Thyroid gland (tissue), 4 donors: ENCODE data around the gene ERG. TPM values are rescaled to one million over a fixed set of nuclear protein-coding genes. Genes with fewer than 3 reads are reported as not detected.

ENCODE experiments used
- DNase-seq, 2 donors: peaks; one replicate each; pipeline ENCODE4 v3.0.0-alpha.2; 2019
- H3K27ac ChIP-seq, 3 donors: fragments of 200-600 bp; sonication (generic); 1 replicate in 2 of 3; 2 replicates in 1 of 3; pipeline ENCODE4 v1.5.1; 2016 to 2019; ENCODE audit warnings: mild to moderate bottlenecking in 1 of 3, moderate library complexity in 1 of 3
- H3K27me3 ChIP-seq: fragments of 200-600 bp; sonication (generic); one replicate; pipeline ENCODE4 v1.5.1; 2019
- H3K36me3 ChIP-seq, 2 donors: fragments of 200-600 bp; sonication (generic); one replicate each; pipeline ENCODE4 v1.5.1; 2016 to 2019
- H3K4me1 ChIP-seq, 2 donors: fragments of 200-600 bp; sonication (generic); one replicate each; pipeline ENCODE4 v1.5.1; 2017 to 2019
- H3K4me3 ChIP-seq, 3 donors: fragments of 200-600 bp; sonication (generic); replicated peaks in 1 of 3; 1 replicate in 2 of 3; 2 replicates in 1 of 3; pipeline ENCODE4 v1.5.1; 2016; ENCODE audit warnings: mild to moderate bottlenecking in 1 of 3
- H3K9me3 ChIP-seq: fragments of 200-600 bp; sonication (generic); one replicate; pipeline ENCODE4 v1.5.1; 2017
- POLR2A ChIP-seq, 2 donors: fragments of 450-650 bp; IDR thresholded peaks; one replicate each; pipeline ENCODE4 v1.6.1; 2017; ENCODE audit warnings: antibody characterized with exemption in 2 of 2, mild to moderate bottlenecking in 2 of 2, moderate library complexity in 1 of 2
- WGBS, 2 donors: methylation state at CpG; one replicate each; pipeline ENCODE4 v1.1.5; 2017; 5-methylcytosine and 5-hydroxymethylcytosine counted together
- intact Hi-C: fragments of 100-400 bp; cut with DNase I; formaldehyde crosslinking; loops from one replicate; pipeline ENCODE4 v1.15.1; 2023
- total RNA-seq, 4 donors: library from RNA; depleted of rRNA; stranded (reverse); fragments of >200 nt; gene quantifications; one replicate each; pipeline ENCODE4 v1.2.3, GENCODE V29; 2016
- TF ChIP-seq, protein P1 (sequence below), 6 experiments: fragments of 200-600 bp in 3 of 6; fragments of 450-650 bp in 3 of 6; sonication (generic) in 3 of 6; IDR thresholded peaks; one replicate each; pipeline ENCODE4 v1.5.1; 2016 to 2019; ENCODE audit warnings: antibody characterized with exemption in 6 of 6, mild to moderate bottlenecking in 2 of 6, inconsistent platforms in 1 of 6, moderate library complexity in 1 of 6

ERG gene
- total RNA-seq, 4 donors from 2014 or later = 9.9 to 25.1 (median 18.2) TPM

DNA sequence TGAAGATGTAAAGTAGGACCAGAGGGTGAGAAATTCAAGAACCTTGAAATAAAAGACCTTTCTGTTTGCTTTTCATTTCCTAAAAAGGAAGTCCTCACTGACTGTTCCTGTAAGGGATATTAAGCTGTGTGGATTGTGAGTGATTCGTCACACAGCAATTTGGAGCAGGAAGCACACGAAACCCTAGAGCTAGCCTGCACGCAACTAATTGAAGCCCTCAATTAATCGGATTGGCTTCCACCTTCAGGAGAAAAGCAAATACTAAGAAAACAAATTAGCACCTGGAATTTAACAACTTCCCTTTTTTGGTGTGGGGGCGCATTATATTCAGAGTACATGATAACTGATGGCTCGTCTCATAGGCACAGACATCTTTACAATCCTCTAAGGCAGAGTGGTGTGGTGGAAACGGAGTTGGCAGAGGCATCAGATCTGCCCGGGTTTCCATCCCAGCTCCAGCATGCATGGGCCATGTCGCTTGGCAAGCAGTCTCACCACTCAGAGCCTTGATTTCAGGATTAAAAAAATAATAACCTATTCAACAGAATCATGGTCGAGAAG, 146.2 kb downstream of the ERG start:
- Histone ChIP-seq H3K27ac (peak overlapping the region; percentile 46 to 94 (median 93)), H3K4me3 (no peak overlapping the region)
- WGBS, 2 donors = 57 to 62% methylated on average over 10 of the region's 10 CpGs

DNA sequence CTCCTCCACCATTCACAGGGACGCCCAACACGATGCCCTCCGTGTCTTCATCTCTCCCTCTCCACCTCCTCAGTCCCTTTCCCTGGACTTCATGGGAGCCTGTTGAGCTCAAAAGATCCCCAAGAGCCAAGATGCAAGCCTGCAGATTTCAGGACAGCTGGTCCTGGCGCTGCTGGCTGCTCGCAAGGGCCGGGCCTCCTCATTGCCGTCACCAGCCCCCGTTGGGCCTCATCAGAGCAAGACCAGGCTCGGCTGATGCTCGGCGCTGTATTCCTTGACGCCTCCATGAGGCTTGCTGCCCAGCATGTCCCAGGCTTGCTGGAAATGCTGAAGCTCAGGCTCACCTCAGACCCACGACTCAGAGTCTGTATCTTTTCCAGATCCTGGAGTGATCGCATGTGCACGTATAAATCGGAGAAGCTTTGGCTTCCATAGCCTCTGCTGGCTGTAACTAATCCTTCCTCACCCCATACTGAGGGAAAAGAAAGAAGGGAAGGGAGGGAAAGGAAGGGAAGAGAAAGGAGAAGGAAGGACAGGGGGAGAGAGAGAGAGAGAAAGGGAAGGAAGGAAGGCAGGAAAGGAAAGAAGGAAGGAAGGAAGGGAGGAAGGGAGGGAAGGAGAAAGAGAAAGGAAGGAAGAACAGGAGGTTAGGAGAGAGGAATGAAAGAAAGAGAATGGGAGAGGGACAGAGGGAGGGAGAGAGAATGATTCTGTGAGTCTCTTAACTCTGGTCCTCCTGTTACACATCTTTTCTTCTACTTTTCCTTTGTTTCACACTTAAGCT, 146.9 kb downstream of the ERG start:
- intact Hi-C loops = loop anchor here (10.0 kb wide), 1 partner anchor 637 kb away; no protein-coding TSS in a partner anchor
- Histone ChIP-seq H3K36me3 (no peaks in the 10 kb centered on the region), H3K4me1 (peaks cover 23 to 50% of the 10 kb centered on the region in 2 donors), H3K27ac (peak overlapping the region; percentile 46 to 94 (median 93)), H3K9me3 (no peaks in the 10 kb centered on the region), H3K27me3 (no peaks in the 10 kb centered on the region), H3K4me3 (no peak overlapping the region)
- DNase-seq = no peak
- WGBS, 2 donors = 89 to 92% methylated on average over 16 of the region's 16 CpGs
- TF ChIP-seq POLR2A (IDR thresholded peaks at IDR 0.05) = no peak
- TF ChIP-seq, protein P1, sequence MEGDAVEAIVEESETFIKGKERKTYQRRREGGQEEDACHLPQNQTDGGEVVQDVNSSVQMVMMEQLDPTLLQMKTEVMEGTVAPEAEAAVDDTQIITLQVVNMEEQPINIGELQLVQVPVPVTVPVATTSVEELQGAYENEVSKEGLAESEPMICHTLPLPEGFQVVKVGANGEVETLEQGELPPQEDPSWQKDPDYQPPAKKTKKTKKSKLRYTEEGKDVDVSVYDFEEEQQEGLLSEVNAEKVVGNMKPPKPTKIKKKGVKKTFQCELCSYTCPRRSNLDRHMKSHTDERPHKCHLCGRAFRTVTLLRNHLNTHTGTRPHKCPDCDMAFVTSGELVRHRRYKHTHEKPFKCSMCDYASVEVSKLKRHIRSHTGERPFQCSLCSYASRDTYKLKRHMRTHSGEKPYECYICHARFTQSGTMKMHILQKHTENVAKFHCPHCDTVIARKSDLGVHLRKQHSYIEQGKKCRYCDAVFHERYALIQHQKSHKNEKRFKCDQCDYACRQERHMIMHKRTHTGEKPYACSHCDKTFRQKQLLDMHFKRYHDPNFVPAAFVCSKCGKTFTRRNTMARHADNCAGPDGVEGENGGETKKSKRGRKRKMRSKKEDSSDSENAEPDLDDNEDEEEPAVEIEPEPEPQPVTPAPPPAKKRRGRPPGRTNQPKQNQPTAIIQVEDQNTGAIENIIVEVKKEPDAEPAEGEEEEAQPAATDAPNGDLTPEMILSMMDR (IDR thresholded peaks at IDR 0.05) = no peak

More for the DNA sequence above, 146.2 kb downstream of the ERG start:
- H3K27me3 ChIP-seq = no peaks in the 10 kb centered on the region
- TF ChIP-seq, protein P1 (IDR thresholded peaks at IDR 0.05) = no peak
- TF ChIP-seq POLR2A (IDR thresholded peaks at IDR 0.05) = no peak
- no peaks in the 10 kb centered on the region for H3K36me3 ChIP-seq
- peak; percentile 37 to 38 for DNase-seq
- intact Hi-C loops = loop anchor here (10.0 kb wide), 1 partner anchor 637 kb away; no protein-coding TSS in a partner anchor
- peaks cover 23 to 50% of the 10 kb centered on the region in 2 donors for H3K4me1 ChIP-seq
- no peaks in the 10 kb centered on the region for H3K9me3 ChIP-seq

DNA sequence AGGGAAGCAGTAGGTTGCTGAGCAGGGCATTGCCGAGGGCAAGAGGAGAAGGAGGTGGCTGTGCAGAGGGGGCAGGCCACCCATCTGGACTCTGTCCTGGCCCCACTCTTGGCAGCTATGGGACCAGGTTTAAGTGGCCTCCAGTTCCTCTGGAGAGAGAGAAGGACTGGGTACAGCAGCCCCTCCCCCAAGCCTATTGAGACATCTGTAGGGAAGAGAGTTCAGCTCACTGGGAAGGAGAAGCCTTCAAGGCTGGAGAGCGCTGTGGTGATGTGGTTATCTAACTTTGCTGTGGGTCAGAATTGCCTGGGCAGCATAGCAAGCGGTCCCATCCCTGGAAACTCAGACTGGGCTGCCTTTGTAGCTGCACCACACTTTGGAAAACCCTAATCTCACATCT, 147.6 kb downstream of the ERG start:
- no peaks in the 10 kb centered on the region for H3K36me3 ChIP-seq
- H3K27me3 ChIP-seq = no peaks in the 10 kb centered on the region
- peak overlapping the region; percentile 93 to 97 (median 94) for H3K27ac ChIP-seq
- no peaks in the 10 kb centered on the region for H3K9me3 ChIP-seq
- peaks cover 23 to 46% of the 10 kb centered on the region in 2 donors for H3K4me1 ChIP-seq
- TF ChIP-seq POLR2A (IDR thresholded peaks at IDR 0.05) = no peak
- TF ChIP-seq, protein P1 (IDR thresholded peaks at IDR 0.05) = no peak
- intact Hi-C loops = loop anchor here (10.0 kb wide), 1 partner anchor 636 kb away; no protein-coding TSS in a partner anchor
- H3K4me3 ChIP-seq = no peak overlapping the region
- 72 to 87% methylated on average over 3 of the region's 3 CpGs for WGBS, 2 donors
- peak; percentile 35 to 38 for DNase-seq

DNA sequence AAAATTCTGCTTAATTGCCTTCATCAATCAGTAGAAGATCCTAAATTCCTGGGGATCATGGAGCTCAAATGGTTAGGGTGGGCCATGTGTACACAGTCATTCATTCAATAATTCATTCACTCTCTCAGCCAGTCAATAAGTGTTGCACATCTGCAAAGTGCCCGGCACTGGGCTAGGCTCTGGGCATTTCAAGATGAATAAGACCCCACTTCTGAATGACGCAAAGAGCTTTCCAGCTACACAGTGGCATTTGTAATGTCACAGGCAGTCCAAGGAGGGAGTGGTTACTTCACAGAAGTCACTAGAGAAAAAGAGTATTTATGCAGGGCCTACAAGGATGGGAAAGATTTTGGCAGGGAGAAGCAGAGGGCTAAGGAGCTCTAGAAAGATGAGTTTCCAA, 148.3 kb downstream of the ERG start:
- Histone ChIP-seq H3K27me3 (no peaks in the 10 kb centered on the region), H3K36me3 (no peaks in the 10 kb centered on the region), H3K9me3 (no peaks in the 10 kb centered on the region), H3K4me1 (peaks cover 23 to 49% of the 10 kb centered on the region in 2 donors), H3K27ac (peak overlapping the region; percentile 93 to 97 (median 94)), H3K4me3 (no peak overlapping the region)
- intact Hi-C loops = loop anchor here (10.0 kb wide), 2 partner anchors 55 to 635 kb away; no protein-coding TSS in a partner anchor
- no peak for TF ChIP-seq POLR2A (IDR thresholded peaks at IDR 0.05)
- 80 to 84% methylated on average over 2 of the region's 2 CpGs for WGBS, 2 donors
- no peak for DNase-seq

DNA sequence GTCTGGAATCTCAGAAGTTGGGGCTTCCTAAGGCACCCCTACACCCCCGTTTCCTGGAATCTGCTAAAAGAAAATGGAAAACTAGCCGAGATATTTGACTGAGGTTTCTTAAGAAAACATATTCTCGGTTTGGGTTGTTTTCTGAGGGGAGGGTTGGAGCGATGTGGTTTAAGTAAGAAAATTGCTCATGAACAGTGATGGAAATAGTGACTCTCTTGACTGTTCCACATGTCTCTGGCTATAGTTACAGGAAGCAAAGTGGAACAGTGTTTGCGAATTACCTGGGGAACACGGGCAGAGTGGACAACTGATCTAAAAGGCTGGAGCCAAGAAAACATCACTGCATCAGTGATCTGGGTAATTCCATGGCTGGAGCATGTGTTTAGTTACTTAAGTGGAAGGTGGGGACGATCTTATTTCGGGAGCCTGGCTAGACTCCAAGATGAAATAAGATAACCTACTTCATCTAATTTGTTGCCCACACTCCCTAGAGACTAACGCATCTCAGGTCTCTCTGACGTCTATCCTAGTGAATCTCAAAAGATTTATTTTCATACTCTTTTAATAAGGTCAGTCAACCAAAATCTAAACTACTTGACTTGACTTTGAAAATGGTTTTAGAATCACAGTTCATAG, 149.0 kb downstream of the ERG start:
- H3K9me3 ChIP-seq = no peaks in the 10 kb centered on the region
- no peak overlapping the region for H3K4me3 ChIP-seq
- TF ChIP-seq, protein P1 (IDR thresholded peaks at IDR 0.05) = no peak
- peak in 1 of 2 donors; percentile 43 for TF ChIP-seq POLR2A (IDR thresholded peaks at IDR 0.05)
- peak overlapping the region; percentile 93 to 97 (median 94) for H3K27ac ChIP-seq
- intact Hi-C loops = loop anchor here (10.0 kb wide), 1 partner anchor 54 kb away; no protein-coding TSS in a partner anchor
- DNase-seq = peak; percentile 80 to 83
- peaks cover 27 to 57% of the 10 kb centered on the region in 2 donors for H3K4me1 ChIP-seq
- no peaks in the 10 kb centered on the region for H3K36me3 ChIP-seq
- no peaks in the 10 kb centered on the region for H3K27me3 ChIP-seq
- 14 to 25% methylated on average over 10 of the region's 10 CpGs for WGBS, 2 donors
